K562 (cell line): ENCODE data around the gene PLCD1. TPM values are rescaled to one million over a fixed set of nuclear protein-coding genes. Genes with fewer than 3 reads are reported as not detected.

Source experiments
- CBX2 ChIP-seq: fragments of 200-600 bp; sonication (generic); IDR thresholded peaks from one replicate; pipeline ENCODE4 v1.6.1; 2012; ENCODE audit warnings: mild to moderate bottlenecking, low read length, inconsistent platforms; ENCODE audit not compliant: insufficient read depth, poor library complexity, severe bottlenecking
- EGR1 ChIP-seq: fragments of 450-650 bp; conservative IDR thresholded peaks from 2 replicates; pipeline ENCODE4 v1.6.1; 2017; ENCODE audit warnings: mild to moderate bottlenecking
- GATAD2A ChIP-seq: fragments of 450-650 bp; IDR thresholded peaks from 2 replicates; pipeline ENCODE4 v1.6.1; 2017
- MEF2A ChIP-seq: IDR thresholded peaks from 2 replicates; pipeline ENCODE4 v1.6.1; 2011; ENCODE audit warnings: low read depth, mild to moderate bottlenecking, low read length, moderate library complexity; ENCODE audit not compliant: control insufficient read depth
- NFE2 ChIP-seq: IDR thresholded peaks from 2 replicates; pipeline ENCODE4 v1.6.1; 2014; ENCODE audit warnings: antibody characterized with exemption, low read depth
- NFIC ChIP-seq: fragments of 450-650 bp; IDR thresholded peaks from 2 replicates; pipeline ENCODE4 v1.6.1; 2017; ENCODE audit warnings: mild to moderate bottlenecking, inconsistent platforms
- OTX1 ChIP-seq: fragments of 450-650 bp; formaldehyde crosslinking; IDR thresholded peaks from 2 replicates; pipeline ENCODE4 v1.4.0; 2022; ENCODE audit warnings: mild to moderate bottlenecking
- POLR3G ChIP-seq: IDR thresholded peaks from 2 replicates; pipeline ENCODE4 v1.6.1; 2011; ENCODE audit not compliant: insufficient read length, insufficient replicate concordance; ENCODE audit errors: extremely low read depth
- RBM17 ChIP-seq: fragments of 200-400 bp; formaldehyde crosslinking; IDR thresholded peaks from 2 replicates; pipeline ENCODE4 v1.6.1; 2017; ENCODE audit warnings: low read depth, mild to moderate bottlenecking, low read length, borderline replicate concordance
- SREBF1 ChIP-seq: fragments of 150-350 bp; IDR thresholded peaks from 2 replicates; pipeline ENCODE4 v1.6.1; 2014; ENCODE audit warnings: antibody characterized with exemption, low read depth, low read length, borderline replicate concordance
- SRSF1 ChIP-seq: fragments of 200-400 bp; formaldehyde crosslinking; IDR thresholded peaks from 2 replicates; pipeline ENCODE4 v1.6.1; 2017; ENCODE audit warnings: mild to moderate bottlenecking, low read depth, low read length, moderate library complexity
- STAT5A ChIP-seq: IDR thresholded peaks from 2 replicates; pipeline ENCODE4 v1.6.1; 2012; ENCODE audit warnings: low read length, inconsistent platforms, borderline replicate concordance
- TCFL5 ChIP-seq: fragments of 250-450 bp; sonication (Bioruptor Pico); conservative IDR thresholded peaks from 2 replicates; pipeline ENCODE4 v1.6.1; 2021; ENCODE audit warnings: mild to moderate bottlenecking, moderate library complexity, matching md5 sums
- ZC3H4 ChIP-seq: sonication (generic); formaldehyde crosslinking; IDR thresholded peaks from 2 replicates; pipeline ENCODE4 v1.9.0; 2021; ENCODE audit warnings: missing genetic modification reagents, borderline replicate concordance
- polyA plus RNA-seq, 8 experiments: library from polyadenylated mRNA; depleted of rRNA in 4 of 8; stranded (reverse) in 5 of 8; unstranded in 3 of 8; fragments of >200 nt; fragmentation: Nextera tagmentation in 2 of 8; fragmentation: Illumina TruSeq in 1 of 8; extraction: Ambion mirVana in 2 of 8; extraction: Trizol in 1 of 8; gene quantifications; 2 replicates each; pipeline versions ENCODE4 v1.2.1 to v1.2.3, GENCODE V29; 2011 to 2014; ENCODE audit warnings: inconsistent platforms in 1 of 8, missing spikeins in 1 of 8
- total RNA-seq, 7 experiments: library from RNA; depleted of rRNA in 6 of 7; stranded (reverse); fragments of >200 nt in 6 of 7; fragmentation: Illumina TruSeq in 2 of 7; extraction: Trizol in 2 of 7; gene quantifications; 2 replicates each; pipeline versions ENCODE4 v1.2.1 to v1.2.3, GENCODE V29; 2011 to 2021; ENCODE audit warnings: low replicate concordance in 1 of 7
- TF ChIP-seq, protein P1 (sequence below): sonication (generic); formaldehyde crosslinking; IDR thresholded peaks from 2 replicates; pipeline ENCODE4 v1.8.0; 2023; ENCODE audit warnings: mild to moderate bottlenecking, missing genetic modification reagents
- TF ChIP-seq, protein P2 (sequence below), 2 experiments: fragments of 450-650 bp; formaldehyde crosslinking in 1 of 2; IDR thresholded peaks; 2 replicates each; pipeline versions ENCODE4 v1.4.0 to v1.6.1; 2014 to 2020; ENCODE audit warnings: mild to moderate bottlenecking in 2 of 2, borderline replicate concordance in 1 of 2, low read depth in 1 of 2

Gene PLCD1
- total and polyA plus RNA-seq, 9 of the 15 experiments (the other 6 are each of a cell fraction or from before 2014, with no cell fraction given), result 5.4 to 209 (median 116) TPM

DNA sequence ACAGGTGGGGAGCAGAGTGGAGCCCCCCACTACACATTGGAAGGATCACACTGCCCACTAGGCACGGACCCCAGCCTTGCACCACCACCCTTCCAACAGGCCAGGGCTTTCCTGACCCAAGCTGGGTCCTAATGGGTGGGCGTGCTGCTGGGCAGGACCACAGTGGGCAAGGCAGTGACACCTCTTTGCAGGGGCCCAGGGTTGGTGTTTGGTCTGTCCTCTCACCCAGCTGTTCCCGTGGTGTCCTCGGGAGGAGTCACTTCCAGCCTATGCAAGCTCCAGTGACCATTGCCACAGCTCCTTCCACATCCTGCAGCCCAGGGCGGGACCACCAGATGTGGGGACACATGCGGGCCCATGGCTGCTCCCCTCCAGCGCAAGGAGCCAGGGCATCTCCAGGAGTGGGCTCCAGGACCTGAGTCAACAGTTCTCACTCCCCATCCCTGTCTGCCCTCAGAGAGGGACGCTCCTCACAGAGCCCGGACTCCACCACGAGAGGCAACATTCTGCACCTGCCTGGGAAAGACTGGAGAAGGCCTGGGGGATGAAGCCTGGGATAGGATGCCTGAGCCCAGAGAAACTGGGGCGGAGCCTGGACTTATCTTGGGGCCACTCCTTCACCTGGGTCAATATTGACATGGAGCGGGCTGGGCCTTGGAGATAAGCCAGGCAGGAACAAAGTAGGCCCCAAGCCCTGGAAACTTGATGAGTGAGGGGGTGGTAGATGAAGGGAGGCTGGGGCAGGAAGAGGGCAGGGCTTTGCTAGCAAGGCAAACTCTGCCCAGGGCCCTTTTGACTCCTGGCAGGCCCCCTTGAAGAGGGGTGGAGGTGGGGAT lies 42.7 kb downstream of the PLCD1 start (continued):
- TF ChIP-seq CBX2 (no peak), OTX1 (CRISPR knock-in tag) (peak; percentile 57; the same call in 1 of the 2 replicates), GATAD2A (peak; percentile 96), TCFL5 (no peak), RBM17 (no peak), SRSF1 (no peak), ZC3H4 (CRISPR knock-in tag) (no peak), EGR1 (peak; percentile 97), STAT5A (peak; percentile 96), MEF2A (peak; percentile 50; the same call in 1 of the 2 replicates), NFIC (peak; percentile 96), SREBF1 (no peak), POLR3G (no peak), NFE2 (peak; percentile 71; the same call in 1 of the 2 replicates)
- TF ChIP-seq, protein P1, sequence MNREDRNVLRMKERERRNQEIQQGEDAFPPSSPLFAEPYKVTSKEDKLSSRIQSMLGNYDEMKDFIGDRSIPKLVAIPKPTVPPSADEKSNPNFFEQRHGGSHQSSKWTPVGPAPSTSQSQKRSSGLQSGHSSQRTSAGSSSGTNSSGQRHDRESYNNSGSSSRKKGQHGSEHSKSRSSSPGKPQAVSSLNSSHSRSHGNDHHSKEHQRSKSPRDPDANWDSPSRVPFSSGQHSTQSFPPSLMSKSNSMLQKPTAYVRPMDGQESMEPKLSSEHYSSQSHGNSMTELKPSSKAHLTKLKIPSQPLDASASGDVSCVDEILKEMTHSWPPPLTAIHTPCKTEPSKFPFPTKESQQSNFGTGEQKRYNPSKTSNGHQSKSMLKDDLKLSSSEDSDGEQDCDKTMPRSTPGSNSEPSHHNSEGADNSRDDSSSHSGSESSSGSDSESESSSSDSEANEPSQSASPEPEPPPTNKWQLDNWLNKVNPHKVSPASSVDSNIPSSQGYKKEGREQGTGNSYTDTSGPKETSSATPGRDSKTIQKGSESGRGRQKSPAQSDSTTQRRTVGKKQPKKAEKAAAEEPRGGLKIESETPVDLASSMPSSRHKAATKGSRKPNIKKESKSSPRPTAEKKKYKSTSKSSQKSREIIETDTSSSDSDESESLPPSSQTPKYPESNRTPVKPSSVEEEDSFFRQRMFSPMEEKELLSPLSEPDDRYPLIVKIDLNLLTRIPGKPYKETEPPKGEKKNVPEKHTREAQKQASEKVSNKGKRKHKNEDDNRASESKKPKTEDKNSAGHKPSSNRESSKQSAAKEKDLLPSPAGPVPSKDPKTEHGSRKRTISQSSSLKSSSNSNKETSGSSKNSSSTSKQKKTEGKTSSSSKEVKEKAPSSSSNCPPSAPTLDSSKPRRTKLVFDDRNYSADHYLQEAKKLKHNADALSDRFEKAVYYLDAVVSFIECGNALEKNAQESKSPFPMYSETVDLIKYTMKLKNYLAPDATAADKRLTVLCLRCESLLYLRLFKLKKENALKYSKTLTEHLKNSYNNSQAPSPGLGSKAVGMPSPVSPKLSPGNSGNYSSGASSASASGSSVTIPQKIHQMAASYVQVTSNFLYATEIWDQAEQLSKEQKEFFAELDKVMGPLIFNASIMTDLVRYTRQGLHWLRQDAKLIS (CRISPR knock-in tag), result peak; percentile 49; the same call in 1 of the 2 replicates
- TF ChIP-seq, protein P2, sequence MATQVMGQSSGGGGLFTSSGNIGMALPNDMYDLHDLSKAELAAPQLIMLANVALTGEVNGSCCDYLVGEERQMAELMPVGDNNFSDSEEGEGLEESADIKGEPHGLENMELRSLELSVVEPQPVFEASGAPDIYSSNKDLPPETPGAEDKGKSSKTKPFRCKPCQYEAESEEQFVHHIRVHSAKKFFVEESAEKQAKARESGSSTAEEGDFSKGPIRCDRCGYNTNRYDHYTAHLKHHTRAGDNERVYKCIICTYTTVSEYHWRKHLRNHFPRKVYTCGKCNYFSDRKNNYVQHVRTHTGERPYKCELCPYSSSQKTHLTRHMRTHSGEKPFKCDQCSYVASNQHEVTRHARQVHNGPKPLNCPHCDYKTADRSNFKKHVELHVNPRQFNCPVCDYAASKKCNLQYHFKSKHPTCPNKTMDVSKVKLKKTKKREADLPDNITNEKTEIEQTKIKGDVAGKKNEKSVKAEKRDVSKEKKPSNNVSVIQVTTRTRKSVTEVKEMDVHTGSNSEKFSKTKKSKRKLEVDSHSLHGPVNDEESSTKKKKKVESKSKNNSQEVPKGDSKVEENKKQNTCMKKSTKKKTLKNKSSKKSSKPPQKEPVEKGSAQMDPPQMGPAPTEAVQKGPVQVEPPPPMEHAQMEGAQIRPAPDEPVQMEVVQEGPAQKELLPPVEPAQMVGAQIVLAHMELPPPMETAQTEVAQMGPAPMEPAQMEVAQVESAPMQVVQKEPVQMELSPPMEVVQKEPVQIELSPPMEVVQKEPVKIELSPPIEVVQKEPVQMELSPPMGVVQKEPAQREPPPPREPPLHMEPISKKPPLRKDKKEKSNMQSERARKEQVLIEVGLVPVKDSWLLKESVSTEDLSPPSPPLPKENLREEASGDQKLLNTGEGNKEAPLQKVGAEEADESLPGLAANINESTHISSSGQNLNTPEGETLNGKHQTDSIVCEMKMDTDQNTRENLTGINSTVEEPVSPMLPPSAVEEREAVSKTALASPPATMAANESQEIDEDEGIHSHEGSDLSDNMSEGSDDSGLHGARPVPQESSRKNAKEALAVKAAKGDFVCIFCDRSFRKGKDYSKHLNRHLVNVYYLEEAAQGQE (IDR thresholded peaks at IDR 0.05; ENCODE audit: borderline replicate concordance), result peak; percentile 49; the same call in 1 of the 2 replicates
- TF ChIP-seq, protein P2 (CRISPR knock-in tag; IDR thresholded peaks at IDR 0.05; ENCODE audit: low read depth), result no peak
